Hepatocyte (in vitro differentiated cells): ENCODE measurements around the gene ZBTB32. TPM values are rescaled to one million over a fixed set of nuclear protein-coding genes. Genes with fewer than 3 reads are reported as not detected.

ENCODE experiments used
- DNase-seq: peaks from one replicate; pipeline ENCODE4 v3.0.0-alpha.2; 2016; ENCODE audit warnings: low spot score
- H2AFZ ChIP-seq: fragments of 200-600 bp; sonication (generic); 2 replicates; pipeline ENCODE4 v1.6.0; 2016; ENCODE audit warnings: antibody characterized with exemption, mild to moderate bottlenecking
- H3K27ac ChIP-seq: fragments of 200-600 bp; sonication (generic); 2 replicates; pipeline ENCODE4 v1.5.1; 2016; ENCODE audit warnings: mild to moderate bottlenecking
- H3K27me3 ChIP-seq: fragments of 200-600 bp; sonication (generic); 2 replicates; pipeline ENCODE4 v1.6.1; 2016
- H3K36me3 ChIP-seq: fragments of 200-600 bp; sonication (generic); replicated peaks from 2 replicates; pipeline ENCODE4 v1.5.1; 2016; ENCODE audit warnings: low read depth; ENCODE audit not compliant: insufficient read depth
- H3K4me1 ChIP-seq: fragments of 200-600 bp; sonication (generic); 2 replicates; pipeline ENCODE4 v1.5.1; 2016; ENCODE audit warnings: mild to moderate bottlenecking, moderate library complexity; ENCODE audit not compliant: insufficient read depth
- H3K4me2 ChIP-seq: fragments of 200-600 bp; sonication (generic); 2 replicates; pipeline ENCODE4 v1.6.0; 2016
- H3K4me3 ChIP-seq: fragments of 200-600 bp; sonication (generic); 2 replicates; pipeline ENCODE4 v1.5.1; 2016; ENCODE audit warnings: mild to moderate bottlenecking
- H3K79me2 ChIP-seq: fragments of 200-600 bp; sonication (generic); 2 replicates; pipeline ENCODE4 v1.6.0; 2017; ENCODE audit warnings: mild to moderate bottlenecking
- H3K9me2 ChIP-seq: fragments of 200-600 bp; sonication (generic); replicated peaks from 2 replicates; pipeline ENCODE4 v1.6.0; 2017; ENCODE audit warnings: mild to moderate bottlenecking; ENCODE audit not compliant: insufficient read depth
- H3K9me3 ChIP-seq: fragments of 200-600 bp; sonication (generic); 2 replicates; pipeline ENCODE4 v1.5.1; 2016; ENCODE audit warnings: low read depth, mild to moderate bottlenecking
- H4K20me1 ChIP-seq: fragments of 200-600 bp; sonication (generic); 2 replicates; pipeline ENCODE4 v1.6.0; 2016; ENCODE audit warnings: mild to moderate bottlenecking; ENCODE audit not compliant: insufficient read depth, poor library complexity, severe bottlenecking
- CTCF ChIP-seq: fragments of 200-600 bp; sonication (generic); IDR thresholded peaks from 2 replicates; pipeline ENCODE4 v1.5.1; 2016; ENCODE audit warnings: antibody characterized with exemption, mild to moderate bottlenecking; ENCODE audit not compliant: poor library complexity
- EZH2 ChIP-seq: fragments of 200-600 bp; sonication (generic); IDR thresholded peaks from 2 replicates; pipeline ENCODE4 v1.6.1; 2016; ENCODE audit warnings: antibody characterized with exemption, mild to moderate bottlenecking, borderline replicate concordance
- EZH2phosphoT487 ChIP-seq: fragments of 200-600 bp; sonication (generic); IDR thresholded peaks from one replicate; pipeline ENCODE4 v1.6.1; 2018; ENCODE audit warnings: antibody characterized with exemption, mild to moderate bottlenecking, low read depth, moderate library complexity; ENCODE audit not compliant: unreplicated experiment, severe bottlenecking
- WGBS: methylation state at CpG from one replicate; pipeline ENCODE4 v1.1.6; 2016; ENCODE audit warnings: low lambda C conversion rate; ENCODE audit errors: missing lambda C conversion rate; 5-methylcytosine and 5-hydroxymethylcytosine counted together
- polyA plus RNA-seq: library from polyadenylated mRNA; unstranded; fragments of >200 nt; fragmentation: Nextera tagmentation; extraction: Ambion mirVana; gene quantifications from 2 replicates; pipeline ENCODE4 v1.2.1, GENCODE V29; 2016
- total RNA-seq: library from RNA; depleted of rRNA; stranded (reverse); fragments of >200 nt; gene quantifications from 2 replicates; pipeline ENCODE4 v1.2.3, GENCODE V29; 2014

ZBTB32 gene
- total and polyA plus RNA-seq, 2 experiments from 2014 or later: 0.11 TPM; not detected in 1

DNA sequence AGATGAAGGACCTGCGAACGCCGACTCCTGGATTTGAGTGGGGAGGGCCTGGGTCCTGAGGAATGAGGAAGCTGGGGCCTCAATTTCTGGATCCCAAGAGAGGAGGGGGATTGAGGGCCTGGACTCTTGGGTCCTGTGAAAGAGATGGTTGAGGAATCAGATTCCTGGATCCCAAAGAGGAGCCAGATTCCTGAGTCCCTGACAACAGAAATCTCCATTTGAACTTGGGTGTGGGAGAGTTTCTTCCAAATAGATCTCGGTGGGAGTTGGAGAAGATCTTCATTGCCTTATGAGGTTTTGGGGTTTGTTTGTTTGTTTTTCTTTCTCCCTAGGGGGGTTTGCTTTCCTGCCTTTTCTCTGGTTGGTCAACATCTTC lies 41.7 kb downstream of the ZBTB32 start:
- DNase-seq: no peak
- 0% methylated on average over 4 of the region's 4 CpGs for WGBS

DNA sequence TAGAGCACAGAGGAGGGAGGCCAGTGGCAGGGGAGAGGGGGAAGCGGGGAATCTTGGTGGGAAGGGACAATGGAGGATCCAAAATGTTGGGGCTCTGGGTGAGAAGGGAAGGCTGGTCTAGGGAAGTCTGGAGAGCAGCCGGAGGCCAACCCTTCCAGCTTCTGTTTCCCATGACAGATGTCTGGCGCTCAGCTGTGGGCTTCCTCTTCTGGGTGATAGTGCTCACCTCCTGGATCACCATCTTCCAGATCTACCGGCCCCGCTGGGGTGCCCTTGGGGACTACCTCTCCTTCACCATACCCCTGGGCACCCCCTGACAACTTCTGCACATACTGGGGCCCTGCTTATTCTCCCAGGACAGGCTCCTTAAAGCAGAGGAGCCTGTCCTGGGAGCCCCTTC lies 42.2 kb downstream of the ZBTB32 start:
- no peak for TF ChIP-seq EZH2phosphoT487
- TF ChIP-seq EZH2: no peak
- no peak for TF ChIP-seq CTCF
- peak overlapping the region; percentile 93 for H3K4me2 ChIP-seq
- H3K9me3 ChIP-seq: no peaks in the 10 kb centered on the region
- no peak overlapping the region for H2AFZ ChIP-seq
- 93% methylated on average over 5 of the region's 5 CpGs for WGBS
- H3K4me1 ChIP-seq: peaks cover 11% of the 10 kb centered on the region
- peaks cover 36% of the 10 kb centered on the region for H3K79me2 ChIP-seq
- DNase-seq: no peak
- H3K4me3 ChIP-seq: peak overlapping the region; percentile 48
- H3K27me3 ChIP-seq: no peaks in the 10 kb centered on the region
- no peaks in the 10 kb centered on the region for H3K36me3 ChIP-seq
- no peaks in the 10 kb centered on the region for H4K20me1 ChIP-seq
- H3K27ac ChIP-seq: peak overlapping the region; percentile 73
- no peaks in the 10 kb centered on the region for H3K9me2 ChIP-seq

More for the DNA sequence above, 41.7 kb downstream of the ZBTB32 start:
- no peaks in the 10 kb centered on the region for H4K20me1 ChIP-seq
- peak overlapping the region; percentile 22 for H2AFZ ChIP-seq
- H3K27me3 ChIP-seq: no peaks in the 10 kb centered on the region
- H3K79me2 ChIP-seq: peaks cover 35% of the 10 kb centered on the region
- H3K4me1 ChIP-seq: peaks cover 15% of the 10 kb centered on the region
- no peaks in the 10 kb centered on the region for H3K9me2 ChIP-seq
- no peak for TF ChIP-seq EZH2
- TF ChIP-seq CTCF: no peak
- TF ChIP-seq EZH2phosphoT487: no peak
- peak overlapping the region; percentile 73 for H3K27ac ChIP-seq
- no peaks in the 10 kb centered on the region for H3K36me3 ChIP-seq
- peak overlapping the region; percentile 48 for H3K4me3 ChIP-seq
- H3K4me2 ChIP-seq: peak overlapping the region; percentile 93
- no peaks in the 10 kb centered on the region for H3K9me3 ChIP-seq

GRCh38 chr19:35748106-35749020 lies 44.0 kb downstream of the ZBTB32 start, which contains the start of gene LIN37:
Gene LIN37, plus strand, starts transcription at chr19:35748576. Its CDS starts 149 bp downstream, at chr19:35748725.
- H3K79me2 ChIP-seq: peaks cover 41% of the 10 kb centered on the region
- DNase-seq: peak; percentile 99
- H3K27me3 ChIP-seq: no peaks in the 10 kb centered on the region
- no peaks in the 10 kb centered on the region for H3K9me2 ChIP-seq
- peak within 1 kb of the TSS; percentile 36 for H3K27ac ChIP-seq
- H3K4me1 ChIP-seq: peaks cover 11% of the 10 kb centered on the region
- 2% methylated on average over 45 of the region's 45 CpGs for WGBS
- peak within 1 kb of the TSS; percentile 37 for H2AFZ ChIP-seq
- TF ChIP-seq EZH2phosphoT487 (no peak), EZH2 (no peak), CTCF (no peak)
- H3K4me2 ChIP-seq: peak within 1 kb of the TSS; percentile 93
- H3K4me3 ChIP-seq: peak within 1 kb of the TSS; percentile 48
- H3K36me3 ChIP-seq: no peaks in the 10 kb centered on the region
- no peaks in the 10 kb centered on the region for H3K9me3 ChIP-seq
- H4K20me1 ChIP-seq: no peaks in the 10 kb centered on the region
